IMR-90 (cell line): ENCODE measurements around the gene MRAP2. TPM values are rescaled to one million over a fixed set of nuclear protein-coding genes. Genes with fewer than 3 reads are reported as not detected.

Experiments
- ATAC-seq: fragments of 200-7000 bp; cut with Tn5 transposase; 2 replicates; pipeline ENCODE4 v1.9.1; 2020; ENCODE audit warnings: low read depth, mild to moderate bottlenecking, moderate library complexity
- BruUV-seq: library from RNA; stranded (reverse); fragments of 400-500 nt; replicated peaks from 2 replicates; lab custom pipeline; 2021; lab: Mats Ljungman, UMichigan
- CTCF ChIA-PET: fragments of 300-600 bp; formaldehyde crosslinking; extraction: SDS; loops from one replicate; lab custom pipeline; 2021; ENCODE audit warnings: antibody characterized with exemption; lab: Yijun Ruan, JAX
- POLR2A ChIA-PET: fragments of 300-600 bp; sonication (Branson Sonifier 250); formaldehyde crosslinking; loops from one replicate; lab custom pipeline; 2022; ENCODE audit warnings: antibody characterized with exemption; ENCODE audit not compliant: unreplicated experiment; lab: Charles Lee
- DNase-seq: peaks from one replicate; pipeline ENCODE4 v3.0.0; 2013
- H2AFZ ChIP-seq: replicated peaks from 2 replicates; pipeline ENCODE3; 2013; ENCODE audit warnings: low read length, mild to moderate bottlenecking; ENCODE audit not compliant: poor library complexity
- H2AK5ac ChIP-seq: 2 replicates; pipeline ENCODE4 v1.6.1; 2013; ENCODE audit warnings: low read depth, low read length, inconsistent platforms
- H2AK9ac ChIP-seq: replicated peaks from 2 replicates; pipeline ENCODE3; 2013; ENCODE audit warnings: mild to moderate bottlenecking, low read depth, low read length, moderate library complexity; ENCODE audit not compliant: poor library complexity
- H2BK120ac ChIP-seq: 2 replicates; pipeline ENCODE4 v1.6.1; 2013; ENCODE audit warnings: low read depth, low read length, inconsistent platforms
- H2BK15ac ChIP-seq: 3 replicates; pipeline ENCODE4 v1.6.1; 2013; ENCODE audit warnings: low read depth, low read length, inconsistent platforms
- H2BK20ac ChIP-seq: 2 replicates; pipeline ENCODE4 v1.6.1; 2013; ENCODE audit warnings: low read depth, mild to moderate bottlenecking, inconsistent platforms, low read length, moderate library complexity
- H2BK5ac ChIP-seq: 2 replicates; pipeline ENCODE4 v1.6.1; 2013; ENCODE audit warnings: mild to moderate bottlenecking, low read depth, low read length, inconsistent platforms; ENCODE audit not compliant: poor library complexity, severe bottlenecking
- H3K14ac ChIP-seq: replicated peaks from 2 replicates; pipeline ENCODE4 v1.6.1; 2013; ENCODE audit warnings: low read depth, low read length, inconsistent platforms
- H3K18ac ChIP-seq: 2 replicates; pipeline ENCODE4 v1.6.1; 2013; ENCODE audit warnings: low read depth, low read length, control low read depth
- H3K23ac ChIP-seq: 2 replicates; pipeline ENCODE4 v1.6.1; 2013; ENCODE audit warnings: low read depth, low read length, inconsistent platforms
- H3K27ac ChIP-seq: 2 replicates; pipeline ENCODE4 v1.5.1; 2013; ENCODE audit warnings: mild to moderate bottlenecking, control low read depth, low read length; ENCODE audit not compliant: insufficient read depth
- H3K27me3 ChIP-seq: 2 replicates; pipeline ENCODE4 v1.6.1; 2013; ENCODE audit warnings: low read length; ENCODE audit not compliant: control insufficient read depth, insufficient read depth
- H3K36me3 ChIP-seq: 2 replicates; pipeline ENCODE4 v1.6.1; 2013; ENCODE audit warnings: low read length, mixed read lengths; ENCODE audit not compliant: control insufficient read depth, insufficient read depth
- H3K4ac ChIP-seq: 2 replicates; pipeline ENCODE4 v1.6.1; 2013; ENCODE audit warnings: low read depth, low read length, inconsistent platforms
- H3K4me1 ChIP-seq: 2 replicates; pipeline ENCODE4 v1.6.1; 2013; ENCODE audit warnings: low read length, mixed read lengths; ENCODE audit not compliant: control insufficient read depth, insufficient read depth
- H3K4me2 ChIP-seq: 2 replicates; pipeline ENCODE4 v1.6.1; 2013; ENCODE audit warnings: low read depth, mild to moderate bottlenecking, control low read depth, low read length, moderate library complexity
- H3K4me3 ChIP-seq: 2 replicates; pipeline ENCODE4 v1.5.1; 2013; ENCODE audit warnings: low read depth, mild to moderate bottlenecking, control low read depth, low read length, moderate library complexity; ENCODE audit not compliant: insufficient read depth
- H3K56ac ChIP-seq: 2 replicates; pipeline ENCODE4 v1.6.1; 2013; ENCODE audit warnings: low read length, inconsistent platforms; ENCODE audit not compliant: insufficient read depth; ENCODE audit errors: extremely low read depth
- H3K79me1 ChIP-seq, 2 experiments: 2 replicates each; pipeline ENCODE4 v1.6.1; 2013; ENCODE audit warnings: low read length in 2 of 2, inconsistent platforms in 1 of 2, low read depth in 1 of 2
- H3K9ac ChIP-seq: 2 replicates; pipeline ENCODE4 v1.6.1; 2013; ENCODE audit warnings: low read depth, low read length, control low read depth
- H3K9me1 ChIP-seq: 2 replicates; pipeline ENCODE4 v1.6.1; 2013; ENCODE audit warnings: low read length, inconsistent platforms; ENCODE audit not compliant: insufficient read depth
- H3K9me3 ChIP-seq: 2 replicates; pipeline ENCODE4 v1.6.1; 2013; ENCODE audit warnings: low read length; ENCODE audit not compliant: control insufficient read depth, insufficient read depth
- H4K20me1 ChIP-seq: 2 replicates; pipeline ENCODE4 v1.6.1; 2013; ENCODE audit warnings: low read length, inconsistent platforms; ENCODE audit not compliant: insufficient read depth
- H4K5ac ChIP-seq: 2 replicates; pipeline ENCODE4 v1.6.1; 2013; ENCODE audit warnings: mild to moderate bottlenecking, low read depth, low read length, control low read depth
- H4K8ac ChIP-seq, 2 experiments: 2 replicates each; pipeline ENCODE4 v1.6.1; 2013; ENCODE audit warnings: low read depth in 2 of 2, low read length in 2 of 2, control low read depth in 1 of 2, inconsistent platforms in 1 of 2
- H4K91ac ChIP-seq: 2 replicates; pipeline ENCODE4 v1.6.1; 2013; ENCODE audit warnings: low read depth, low read length, inconsistent platforms; ENCODE audit not compliant: insufficient read depth
- CEBPB ChIP-seq: IDR thresholded peaks from 2 replicates; pipeline ENCODE4 v1.6.1; 2012; ENCODE audit warnings: low read depth, low read length, improper control_type of control experiment
- FOS ChIP-seq: fragments of 150-350 bp; IDR thresholded peaks from 2 replicates; pipeline ENCODE4 v1.6.1; 2016; ENCODE audit warnings: low read depth, low read length
- MAZ ChIP-seq: IDR thresholded peaks from 2 replicates; pipeline ENCODE4 v1.6.1; 2012; ENCODE audit warnings: low read depth, mild to moderate bottlenecking, low read length, improper control_type of control experiment, moderate library complexity, borderline replicate concordance
- MXI1 ChIP-seq: IDR thresholded peaks from 2 replicates; pipeline ENCODE4 v1.6.1; 2012; ENCODE audit warnings: low read depth, mild to moderate bottlenecking, low read length, moderate library complexity, borderline replicate concordance
- POLR2A ChIP-seq: IDR thresholded peaks from 2 replicates; pipeline ENCODE4 v1.6.1; 2012; ENCODE audit warnings: mild to moderate bottlenecking, low read depth, low read length
- SMC3 ChIP-seq: fragments of 150-350 bp; IDR thresholded peaks from 2 replicates; pipeline ENCODE4 v1.6.1; 2016; ENCODE audit warnings: low read depth, mild to moderate bottlenecking, antibody characterized with exemption, low read length, moderate library complexity
- USF2 ChIP-seq: fragments of 150-350 bp; IDR thresholded peaks from 2 replicates; pipeline ENCODE4 v1.6.1; 2017; ENCODE audit warnings: mild to moderate bottlenecking, antibody characterized with exemption, low read length, low read depth
- WGBS, 2 experiments: methylation state at CpG; one replicate each; pipeline versions ENCODE4 v1.1.5 to v1.1.7; 2013; ENCODE audit warnings: missing lambda C conversion rate in 2 of 2; ENCODE audit not compliant: insufficient read length in 1 of 2; ENCODE audit errors: extremely low coverage in 2 of 2; 5-methylcytosine and 5-hydroxymethylcytosine counted together
- dilution Hi-C: fragments of 300-500 bp; cut with HindIII; formaldehyde crosslinking; loops from one replicate; pipeline ENCODE4 v1.14.3; 2018; ENCODE audit warnings: low sequenced_read_pairs; ENCODE audit not compliant: unreplicated experiment
- in situ Hi-C: fragments of 300-500 bp; cut with MboI; formaldehyde crosslinking; loops from 3 replicates; pipeline ENCODE4 v1.14.3; 2019; ENCODE audit warnings: low sequenced_read_pairs, inconsistent platforms, mixed read lengths
- intact Hi-C: fragments of 100-400 bp; cut with micrococcal nuclease; formaldehyde crosslinking; loops from 2 replicates; pipeline ENCODE4 v1.10.0; 2022
- polyA plus RNA-seq, 3 experiments: library from polyadenylated mRNA; depleted of rRNA; stranded (reverse); fragments of >200 nt; gene quantifications; 2 replicates each; pipeline ENCODE4 v1.2.3, GENCODE V29; 2012; ENCODE audit warnings: low replicate concordance in 1 of 3
- total RNA-seq: library from RNA; depleted of rRNA; stranded (reverse); fragments of >200 nt; gene quantifications from 2 replicates; pipeline ENCODE4 v1.2.3, GENCODE V29; 2012
- TF ChIP-seq, protein P1 (sequence below): fragments of 150-350 bp; IDR thresholded peaks from 2 replicates; pipeline ENCODE4 v1.6.1; 2016; ENCODE audit warnings: low read depth, mild to moderate bottlenecking, low read length, moderate library complexity, borderline replicate concordance

Gene MRAP2
- total and polyA plus RNA-seq, 2 of the 4 experiments (the other 2 are of a cell fraction): 0.03 TPM; not detected in 1

DNA sequence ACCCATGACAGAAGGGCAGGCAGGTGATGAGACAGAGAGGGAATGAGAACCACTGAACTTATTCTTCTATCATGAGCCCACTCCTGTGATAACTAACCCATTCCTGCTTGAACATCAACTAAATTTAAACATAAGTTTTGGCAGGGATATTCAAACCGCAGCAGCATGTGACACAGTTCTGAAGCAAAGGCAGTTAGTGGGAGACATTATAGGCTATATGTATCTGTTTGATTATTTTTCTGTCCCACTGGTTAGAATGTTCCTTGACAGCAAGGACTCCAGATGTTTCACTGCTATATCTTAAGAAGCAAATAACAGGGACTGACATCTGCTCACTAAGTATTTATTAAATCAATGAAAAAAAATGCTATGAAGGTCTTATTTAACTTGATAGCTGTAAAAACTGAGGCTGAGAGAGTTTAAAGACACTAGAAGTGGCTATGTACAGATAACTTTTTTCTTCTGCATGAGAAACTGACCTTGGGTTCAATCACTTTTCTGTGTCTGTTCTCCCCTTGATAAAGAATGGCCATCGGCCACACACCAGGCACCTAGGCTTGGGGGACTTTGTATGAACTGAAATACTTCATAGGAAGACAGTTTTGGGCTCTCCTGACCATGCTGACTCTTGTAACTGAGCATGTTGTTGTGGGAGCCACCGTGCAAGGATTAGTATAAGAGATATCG lies 102.9 kb downstream of the MRAP2 start:
- no peak overlapping the region for H3K4ac ChIP-seq
- BruUV-seq: no TSS peak
- no peaks in the 10 kb centered on the region for H3K27me3 ChIP-seq
- H2BK15ac ChIP-seq: no peak overlapping the region
- H4K91ac ChIP-seq: no peak overlapping the region
- H3K4me2 ChIP-seq: no peak overlapping the region
- no peaks in the 10 kb centered on the region for H3K36me3 ChIP-seq
- DNase-seq: peak; percentile 33
- in situ Hi-C loops (no loop called here), dilution Hi-C loops (no loop called here), intact Hi-C loops (no loop called here)
- TF ChIP-seq SMC3 (no peak), POLR2A (no peak), USF2 (no peak), CEBPB (no peak), MAZ (no peak), FOS (no peak), MXI1 (no peak)
- TF ChIP-seq, protein P1, sequence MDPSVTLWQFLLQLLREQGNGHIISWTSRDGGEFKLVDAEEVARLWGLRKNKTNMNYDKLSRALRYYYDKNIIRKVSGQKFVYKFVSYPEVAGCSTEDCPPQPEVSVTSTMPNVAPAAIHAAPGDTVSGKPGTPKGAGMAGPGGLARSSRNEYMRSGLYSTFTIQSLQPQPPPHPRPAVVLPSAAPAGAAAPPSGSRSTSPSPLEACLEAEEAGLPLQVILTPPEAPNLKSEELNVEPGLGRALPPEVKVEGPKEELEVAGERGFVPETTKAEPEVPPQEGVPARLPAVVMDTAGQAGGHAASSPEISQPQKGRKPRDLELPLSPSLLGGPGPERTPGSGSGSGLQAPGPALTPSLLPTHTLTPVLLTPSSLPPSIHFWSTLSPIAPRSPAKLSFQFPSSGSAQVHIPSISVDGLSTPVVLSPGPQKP: no peak
- H4K5ac ChIP-seq: no peak overlapping the region
- H3K9ac ChIP-seq: no peak overlapping the region
- H3K23ac ChIP-seq: no peak overlapping the region
- ChIA-PET POLR2A (no interaction called here), CTCF (no interaction called here)
- no peak overlapping the region for H2BK5ac ChIP-seq
- no peak overlapping the region for H3K27ac ChIP-seq
- no peaks in the 10 kb centered on the region for H4K20me1 ChIP-seq
- no peaks in the 10 kb centered on the region for H3K4me1 ChIP-seq
- no peak; the same call in 1 of the 2 replicates for ATAC-seq
- no peaks in the 10 kb centered on the region; the same call in 1 of the 2 replicates for H3K9me3 ChIP-seq
- H3K18ac ChIP-seq: no peak overlapping the region
- H3K4me3 ChIP-seq: no peak overlapping the region
- H3K79me1 ChIP-seq: no peaks in the 10 kb centered on the region
- H3K9me1 ChIP-seq: no peaks in the 10 kb centered on the region
- no peak overlapping the region for H2BK120ac ChIP-seq
- H2AK5ac ChIP-seq: no peak overlapping the region
- no peak overlapping the region for H2BK20ac ChIP-seq
- H2AK9ac ChIP-seq: no peak overlapping the region
- no peak overlapping the region for H3K56ac ChIP-seq
- H2AFZ ChIP-seq: no peak overlapping the region
- WGBS, 2 experiments: 80% methylated on average over 1 of the region's 4 CpGs; no CpG with 5 or more reads in 1 of the 2 experiments
- H4K8ac ChIP-seq: no peak overlapping the region
- H3K14ac ChIP-seq: no peak overlapping the region
